Stimulated activated CD8-positive, alpha-beta memory T cell treated with anti-CD3 and anti-CD28 coated beads, Interleukin-4, amount 100 ng/mL, for 4 hours (primary cell): ENCODE measurements around the gene ZFAND3.
"Not testable (repeated sequence)": the region's sequence is repeated elsewhere in the genome, so short reads cannot be mapped to it uniquely, and the experiment has no call there.

ENCODE experiments used
- DNase-seq, 2 donors: peaks; one replicate each; pipeline ENCODE4 v3.0.0-alpha.2; 2020; ENCODE audit warnings: low read depth in 2 of 2, low spot score in 1 of 2

The ZFAND3 gene

GRCh38 chr6:37862430-37862829, 42.9 kb downstream of the ZFAND3 start:
- no peak for DNase-seq

- no peak for DNase-seq
Observed at GRCh38 chr6:37862992-37863391, 43.5 kb downstream of the ZFAND3 start.

DNA sequence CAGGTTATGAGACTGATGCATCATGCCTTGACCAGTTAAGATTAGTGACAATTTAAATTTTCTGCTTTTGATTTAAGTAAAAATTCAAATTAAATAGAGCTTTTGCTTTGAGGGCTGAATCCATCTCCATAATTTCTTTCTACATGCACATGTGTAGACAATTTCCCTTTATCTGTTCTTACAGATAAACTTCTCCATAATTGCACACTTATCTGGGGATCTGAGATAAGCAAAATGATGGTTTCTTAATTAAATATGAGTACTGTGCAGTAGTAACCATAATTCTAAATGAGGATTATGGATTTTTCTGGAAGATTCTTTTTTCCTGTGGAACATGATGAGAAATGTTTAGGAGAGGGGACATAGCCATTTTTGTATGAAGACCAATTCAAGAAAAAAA, 44.7 kb downstream of the ZFAND3 start:
- DNase-seq = no peak

- no peak for DNase-seq
Observed at GRCh38 chr6:37865504-37865903, 46.0 kb downstream of the ZFAND3 start.

GRCh38 chr6:37866590-37867507, 47.3 kb downstream of the ZFAND3 start:
- no peak for DNase-seq

GRCh38 chr6:37867756-37868446, 48.4 kb downstream of the ZFAND3 start:
- DNase-seq = no peak

GRCh38 chr6:37868447-37868825, 48.9 kb downstream of the ZFAND3 start:
- DNase-seq = no peak

GRCh38 chr6:37871616-37872372, 52.3 kb downstream of the ZFAND3 start:
- DNase-seq = no peak

GRCh38 chr6:37872373-37872745, 52.8 kb downstream of the ZFAND3 start:
- no peak for DNase-seq

- no peak for DNase-seq
Observed at GRCh38 chr6:37874726-37875125, 55.2 kb downstream of the ZFAND3 start.

GRCh38 chr6:37875561-37876309, 56.2 kb downstream of the ZFAND3 start:
- no peak for DNase-seq

DNA sequence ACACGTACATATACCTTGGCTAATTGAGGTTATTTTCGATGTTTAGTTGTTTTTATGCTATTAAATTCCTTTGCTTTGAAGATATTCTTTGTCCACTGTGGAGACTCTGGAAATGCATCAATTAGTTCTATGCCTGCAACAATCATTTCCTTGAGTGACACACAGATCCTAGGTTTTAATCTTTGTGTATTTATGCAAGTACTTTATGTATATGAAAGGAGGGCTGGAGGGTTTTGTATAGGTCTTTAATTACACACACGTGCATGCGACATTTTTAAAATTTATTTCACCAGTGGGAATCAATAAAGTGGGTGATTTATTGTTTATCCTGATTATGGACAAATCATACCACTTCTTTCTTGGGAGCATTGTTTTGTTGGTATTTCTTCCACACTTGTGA, 57.3 kb downstream of the ZFAND3 start:
- no peak for DNase-seq

DNA sequence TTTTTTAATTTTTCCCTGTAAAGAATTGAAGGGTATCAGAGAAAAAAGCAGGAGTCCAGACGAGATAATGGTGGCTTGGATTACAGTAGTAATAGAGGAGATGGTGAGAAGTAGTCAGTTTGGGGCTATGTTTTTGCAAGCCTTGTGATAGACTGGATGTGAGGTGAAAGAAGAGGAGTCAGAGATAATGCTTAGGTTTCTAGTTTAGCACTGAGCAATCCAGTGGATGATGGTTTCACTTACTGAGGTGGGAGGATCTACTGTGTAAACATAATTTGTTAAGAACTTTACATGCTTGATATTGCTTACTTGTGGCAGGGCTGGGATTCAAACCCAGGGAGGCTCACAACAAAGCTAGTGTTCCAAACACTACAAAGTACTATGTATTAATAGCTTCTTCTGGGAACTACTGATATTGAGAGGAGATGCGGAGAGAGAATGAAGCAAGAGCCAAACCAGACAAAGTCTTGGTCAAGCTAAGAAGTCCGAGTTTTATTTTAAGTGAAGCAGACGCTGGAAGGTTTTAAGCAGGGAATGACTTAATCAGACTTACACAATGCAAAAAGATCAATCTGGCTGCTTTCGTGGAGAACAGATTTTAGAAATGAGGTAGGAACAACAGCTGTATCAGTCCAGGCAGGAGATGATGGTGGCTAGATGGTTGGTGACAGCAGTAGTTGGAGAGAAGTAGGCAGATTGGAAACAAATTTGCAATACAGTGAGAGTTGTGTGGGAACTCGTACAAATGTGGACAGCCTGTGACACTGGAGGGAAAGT, 58.0 kb downstream of the ZFAND3 start:
- DNase-seq = no peak

DNA sequence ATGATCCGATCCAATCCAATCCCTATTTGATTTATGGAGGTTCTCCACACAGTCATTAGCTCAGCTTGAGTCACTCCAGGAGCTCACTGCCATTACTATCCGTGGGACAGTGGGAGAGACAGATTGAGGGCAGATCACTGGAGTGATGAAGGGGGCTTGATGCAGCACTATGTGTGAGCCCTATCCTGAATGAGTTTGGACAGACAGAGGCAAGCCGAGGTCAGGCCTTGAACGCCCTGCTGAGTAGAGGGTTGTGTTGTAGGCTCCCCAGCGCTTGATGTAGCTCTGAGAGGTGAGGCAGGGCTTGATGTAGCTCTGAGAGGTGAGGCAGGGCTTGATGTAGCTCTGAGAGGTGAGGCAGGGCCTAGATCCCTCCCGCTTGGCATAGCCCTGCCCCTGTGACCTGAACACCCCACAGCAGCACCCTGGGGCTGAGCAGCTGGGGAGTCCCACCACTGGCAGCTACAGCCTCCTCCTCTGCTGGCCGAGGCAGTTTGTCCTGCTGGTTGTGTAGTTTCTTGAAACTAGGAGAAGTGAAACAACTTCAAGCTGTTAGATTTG, 58.7 kb downstream of the ZFAND3 start:
- DNase-seq = no peak

GRCh38 chr6:37880602-37881001, 61.1 kb downstream of the ZFAND3 start:
- not testable (repeated sequence) for DNase-seq

DNA sequence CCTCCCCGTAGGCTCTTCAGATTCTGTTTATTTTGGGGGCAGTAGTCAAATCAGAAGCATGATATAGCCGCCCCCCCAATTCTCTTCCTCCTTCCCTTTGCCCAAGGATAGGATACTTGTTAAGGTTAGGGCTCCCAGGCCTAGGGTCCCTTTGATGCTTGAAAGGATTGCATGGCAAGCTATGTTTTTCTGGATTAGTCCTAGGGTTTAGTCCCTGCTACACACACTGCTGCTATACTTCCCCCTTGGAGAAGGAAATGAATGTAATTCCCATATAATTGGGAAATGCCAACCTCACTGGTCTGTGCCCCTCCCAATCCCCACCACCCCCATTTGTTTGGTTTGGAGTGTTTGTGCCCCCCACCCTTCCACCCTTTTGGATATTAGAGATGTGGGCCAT, 62.8 kb downstream of the ZFAND3 start:
- no peak for DNase-seq

- no peak for DNase-seq
Observed at GRCh38 chr6:37882724-37883413, 63.3 kb downstream of the ZFAND3 start.

- no peak for DNase-seq
Observed at GRCh38 chr6:37884548-37884947, 65.0 kb downstream of the ZFAND3 start.

- DNase-seq = no peak
Observed at GRCh38 chr6:37889051-37889450, 69.5 kb downstream of the ZFAND3 start.
